HL-60 (cell line): ENCODE data around the gene MTIF3.

ENCODE experiments used
- CTCF ChIP-seq: IDR thresholded peaks from one replicate; pipeline ENCODE4 v1.5.1; 2011; ENCODE audit warnings: low read length, control low read depth, inconsistent platforms; ENCODE audit not compliant: insufficient read depth
- POLR2AphosphoS5 ChIP-seq: IDR thresholded peaks from 2 replicates; pipeline ENCODE4 v1.6.1; 2012; ENCODE audit warnings: low read depth

- TF ChIP-seq CTCF, result no peak
- no peak for TF ChIP-seq POLR2AphosphoS5
Measured at GRCh38 chr13:27483421-27483820, 33.1 kb upstream of the MTIF3 start.
